ENCODE results near the gene PUS10.

The PUS10 gene

GRCh38 chr2:61016392-61017002 lies 1.6 kb downstream of the PUS10 start:
- TF ChIP-seq ISL1 (CRISPR knock-in tag; IDR thresholded peaks at IDR 0.05) (no peak), PPARA (CRISPR knock-in tag; IDR thresholded peaks at IDR 0.05; ENCODE audit: borderline replicate concordance) (no peak), ZNF565 (CRISPR knock-in tag; conservative IDR thresholded peaks at IDR 0.05; ENCODE audit: low read depth) (no peak), ZNF70 (CRISPR knock-in tag; IDR thresholded peaks at IDR 0.05) (no peak), GLIS3 (CRISPR knock-in tag; IDR thresholded peaks at IDR 0.05) (no peak), SNAI2 (CRISPR knock-in tag; IDR thresholded peaks at IDR 0.05) (no peak), POU6F1 (CRISPR knock-in tag; IDR thresholded peaks at IDR 0.05; ENCODE audit: borderline replicate concordance, low read depth) (no peak), ARNTL (CRISPR knock-in tag; IDR thresholded peaks at IDR 0.05; ENCODE audit: borderline replicate concordance, low read depth) (no peak), PATZ1 (CRISPR knock-in tag; IDR thresholded peaks at IDR 0.05; ENCODE audit: borderline replicate concordance) (no peak), ESRRG (CRISPR knock-in tag; IDR thresholded peaks at IDR 0.05) (no peak), CREB5 (CRISPR knock-in tag; IDR thresholded peaks at IDR 0.05; ENCODE audit: low read depth) (no peak), ZFP3 (CRISPR knock-in tag; IDR thresholded peaks at IDR 0.05) (no peak), ZNF8 (CRISPR knock-in tag; IDR thresholded peaks at IDR 0.05) (no peak), ZC3H10 (CRISPR knock-in tag; IDR thresholded peaks at IDR 0.05) (no peak)
- no peak for ATAC-seq

- ATAC-seq: no peak
- TF ChIP-seq ZNF70 (CRISPR knock-in tag; IDR thresholded peaks at IDR 0.05): no peak
- TF ChIP-seq OSR1 (CRISPR knock-in tag; IDR thresholded peaks at IDR 0.05): no peak
- no peak for TF ChIP-seq PPARA (CRISPR knock-in tag; IDR thresholded peaks at IDR 0.05; ENCODE audit: borderline replicate concordance)
- no peak for TF ChIP-seq ARNTL (CRISPR knock-in tag; IDR thresholded peaks at IDR 0.05; ENCODE audit: borderline replicate concordance, low read depth)
Measured at GRCh38 chr2:61015976-61016375, 2.1 kb downstream of the PUS10 start.

- no peak for TF ChIP-seq ARNTL (CRISPR knock-in tag; IDR thresholded peaks at IDR 0.05; ENCODE audit: borderline replicate concordance, low read depth)
- TF ChIP-seq BACH2 (CRISPR knock-in tag; IDR thresholded peaks at IDR 0.05; ENCODE audit: borderline replicate concordance): no peak
- TF ChIP-seq TOX (CRISPR knock-in tag; IDR thresholded peaks at IDR 0.05; ENCODE audit: borderline replicate concordance): no peak
- TF ChIP-seq GLIS3 (CRISPR knock-in tag; IDR thresholded peaks at IDR 0.05): no peak
- TF ChIP-seq PATZ1 (CRISPR knock-in tag; IDR thresholded peaks at IDR 0.05; ENCODE audit: borderline replicate concordance): no peak
- no peak for TF ChIP-seq CREB5 (CRISPR knock-in tag; IDR thresholded peaks at IDR 0.05; ENCODE audit: low read depth)
- TF ChIP-seq ESRRG (CRISPR knock-in tag; IDR thresholded peaks at IDR 0.05): no peak
- TF ChIP-seq ZFP30 (CRISPR knock-in tag; IDR thresholded peaks at IDR 0.05): no peak
- no peak for TF ChIP-seq ZC3H10 (CRISPR knock-in tag; IDR thresholded peaks at IDR 0.05)
- TF ChIP-seq ZNF565 (CRISPR knock-in tag; conservative IDR thresholded peaks at IDR 0.05; ENCODE audit: low read depth): no peak
- TF ChIP-seq RARB (CRISPR knock-in tag; IDR thresholded peaks at IDR 0.05): no peak
- no peak for TF ChIP-seq ZFP3 (CRISPR knock-in tag; IDR thresholded peaks at IDR 0.05)
- ATAC-seq: no peak
Measured at GRCh38 chr2:61014763-61015162, 3.3 kb downstream of the PUS10 start.

- ATAC-seq: no peak
Measured at GRCh38 chr2:61013382-61013781, 4.7 kb downstream of the PUS10 start.

More at GRCh38 chr2:61013382-61013781, 4.7 kb downstream of the PUS10 start:
- no peak for TF ChIP-seq CREB5 (CRISPR knock-in tag; IDR thresholded peaks at IDR 0.05; ENCODE audit: low read depth)
- TF ChIP-seq OSR1 (CRISPR knock-in tag; IDR thresholded peaks at IDR 0.05): no peak
- TF ChIP-seq SNAI2 (CRISPR knock-in tag; IDR thresholded peaks at IDR 0.05): no peak
- TF ChIP-seq CSDC2 (CRISPR knock-in tag; IDR thresholded peaks at IDR 0.05): no peak
- TF ChIP-seq POU6F1 (CRISPR knock-in tag; IDR thresholded peaks at IDR 0.05; ENCODE audit: borderline replicate concordance, low read depth): no peak
- no peak for TF ChIP-seq ZFP30 (CRISPR knock-in tag; IDR thresholded peaks at IDR 0.05)
- TF ChIP-seq ZNF8 (CRISPR knock-in tag; IDR thresholded peaks at IDR 0.05): no peak
- TF ChIP-seq ARNTL (CRISPR knock-in tag; IDR thresholded peaks at IDR 0.05; ENCODE audit: borderline replicate concordance, low read depth): no peak
- TF ChIP-seq ZC3H10 (CRISPR knock-in tag; IDR thresholded peaks at IDR 0.05): no peak
- no peak for TF ChIP-seq ESRRG (CRISPR knock-in tag; IDR thresholded peaks at IDR 0.05)
- no peak for TF ChIP-seq TOX (CRISPR knock-in tag; IDR thresholded peaks at IDR 0.05; ENCODE audit: borderline replicate concordance)
- TF ChIP-seq GLIS3 (CRISPR knock-in tag; IDR thresholded peaks at IDR 0.05): no peak
- no peak for TF ChIP-seq ZNF70 (CRISPR knock-in tag; IDR thresholded peaks at IDR 0.05)
- no peak for TF ChIP-seq ISL1 (CRISPR knock-in tag; IDR thresholded peaks at IDR 0.05)
- TF ChIP-seq ZFP3 (CRISPR knock-in tag; IDR thresholded peaks at IDR 0.05): no peak
- no peak for TF ChIP-seq RARB (CRISPR knock-in tag; IDR thresholded peaks at IDR 0.05)
